ENCODE results near the gene BOC. TPM values are rescaled to one million over a fixed set of nuclear protein-coding genes. Genes with fewer than 3 reads are reported as not detected.

BOC gene
- total RNA-seq, 1 experiment from 2014 or later: 3.5 TPM

DNA sequence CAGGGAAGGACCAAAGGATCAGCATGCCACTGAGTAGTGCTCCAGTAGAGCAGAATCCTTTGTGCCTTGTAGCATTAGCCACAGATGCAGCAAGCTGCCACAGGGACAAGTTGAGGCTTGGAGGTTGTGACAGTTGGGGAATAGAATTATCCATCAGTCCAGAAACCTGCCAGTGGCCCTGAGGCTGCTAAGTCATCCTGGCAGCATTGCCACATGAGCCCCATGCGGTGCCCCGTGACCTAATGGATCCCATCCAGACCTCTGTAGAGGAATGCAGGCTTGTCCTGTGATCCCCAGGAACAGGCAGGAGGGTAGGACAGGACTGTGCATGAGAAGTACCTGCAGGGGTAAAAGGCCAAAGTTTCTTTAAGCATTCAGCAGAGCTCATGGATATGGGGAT, 51.7 kb downstream of the BOC start:
- Histone ChIP-seq H3K4me2 (ENCODE audit: insufficient read depth, insufficient read length, low read length) (no peak overlapping the region), H3K27me3 (ENCODE audit: insufficient read depth, low read length) (no peaks in the 10 kb centered on the region), H3K23ac (ENCODE audit: insufficient read length, low read depth, low read length) (no peak overlapping the region), H3K23me2 (ENCODE audit: insufficient read length, low read depth, low read length, poor library complexity, severe bottlenecking) (no peaks in the 10 kb centered on the region), H2BK120ac (ENCODE audit: low read depth, low read length, poor library complexity, severe bottlenecking) (no peak overlapping the region), H3K56ac (ENCODE audit: insufficient read length, low read depth, low read length) (no peak overlapping the region), H3K27ac (ENCODE audit: insufficient read length, low read depth, low read length) (no peak overlapping the region), H4K5ac (ENCODE audit: insufficient read length, low read depth, low read length) (no peak overlapping the region), H2AK5ac (ENCODE audit: insufficient read length, low read length) (no peak overlapping the region), H3K9ac (ENCODE audit: extremely low read depth, insufficient read length, low read length) (no peak overlapping the region), H3K79me1 (ENCODE audit: insufficient read depth, low read depth, low read length, poor library complexity, severe bottlenecking) (no peaks in the 10 kb centered on the region), H3K79me2 (ENCODE audit: insufficient read depth, low read length) (no peaks in the 10 kb centered on the region), H2BK5ac (ENCODE audit: insufficient read length, low read length) (no peak overlapping the region), H3K9me3 (ENCODE audit: control insufficient read depth, low read depth, low read length) (no peaks in the 10 kb centered on the region), H3K18ac (ENCODE audit: insufficient read length, low read depth, low read length) (no peak overlapping the region), H2BK12ac (ENCODE audit: insufficient read length, low read depth, low read length) (no peak overlapping the region), H2BK20ac (ENCODE audit: low read depth, low read length, poor library complexity, severe bottlenecking) (no peak overlapping the region), H2AFZ (ENCODE audit: low read length) (no peak overlapping the region), H4K20me1 (ENCODE audit: control insufficient read depth, insufficient read depth, insufficient read length) (no peaks in the 10 kb centered on the region), H3K4ac (ENCODE audit: low read depth, low read length) (no peak overlapping the region), H3K14ac (ENCODE audit: insufficient read depth, low read length) (no peak overlapping the region), H3T11ph (ENCODE audit: low read length) (no peak overlapping the region), H2BK15ac (ENCODE audit: low read depth, low read length) (no peak overlapping the region), H3K4me1 (ENCODE audit: insufficient read depth, low read length) (peaks cover 13% of the 10 kb centered on the region), H4K91ac (ENCODE audit: insufficient read length, low read depth, low read length) (no peak overlapping the region), H4K8ac (replicated peaks; ENCODE audit: insufficient read length, low read depth, low read length) (no peak overlapping the region)
- no peak for DNase-seq
- peaks cover 0 to 21% (median 6%) of the 10 kb centered on the region in 3 experiments; a peak in 5 of 7 replicates for H3K36me3 Mint-ChIP-seq (ENCODE audit: insufficient read depth in 1 of 3, low read depth in 3 of 3)
- no peaks in the 10 kb centered on the region for H3K27me3 Mint-ChIP-seq (ENCODE audit: low read depth)
- WGBS (ENCODE audit: extremely low coverage, insufficient read length, low lambda C conversion rate): no CpG with 5 or more reads among the region's 2 CpGs
- H3K27ac Mint-ChIP-seq: peak overlapping the region; percentile 34 to 85 (median 59); a peak in 4 of 7 replicates
- TF ChIP-seq, protein P1, sequence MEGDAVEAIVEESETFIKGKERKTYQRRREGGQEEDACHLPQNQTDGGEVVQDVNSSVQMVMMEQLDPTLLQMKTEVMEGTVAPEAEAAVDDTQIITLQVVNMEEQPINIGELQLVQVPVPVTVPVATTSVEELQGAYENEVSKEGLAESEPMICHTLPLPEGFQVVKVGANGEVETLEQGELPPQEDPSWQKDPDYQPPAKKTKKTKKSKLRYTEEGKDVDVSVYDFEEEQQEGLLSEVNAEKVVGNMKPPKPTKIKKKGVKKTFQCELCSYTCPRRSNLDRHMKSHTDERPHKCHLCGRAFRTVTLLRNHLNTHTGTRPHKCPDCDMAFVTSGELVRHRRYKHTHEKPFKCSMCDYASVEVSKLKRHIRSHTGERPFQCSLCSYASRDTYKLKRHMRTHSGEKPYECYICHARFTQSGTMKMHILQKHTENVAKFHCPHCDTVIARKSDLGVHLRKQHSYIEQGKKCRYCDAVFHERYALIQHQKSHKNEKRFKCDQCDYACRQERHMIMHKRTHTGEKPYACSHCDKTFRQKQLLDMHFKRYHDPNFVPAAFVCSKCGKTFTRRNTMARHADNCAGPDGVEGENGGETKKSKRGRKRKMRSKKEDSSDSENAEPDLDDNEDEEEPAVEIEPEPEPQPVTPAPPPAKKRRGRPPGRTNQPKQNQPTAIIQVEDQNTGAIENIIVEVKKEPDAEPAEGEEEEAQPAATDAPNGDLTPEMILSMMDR (conservative IDR thresholded peaks at IDR 0.05): no peak
- H3K4me1 Mint-ChIP-seq: peaks cover 62 to 76% of the 10 kb centered on the region in 2 experiments
- no peaks in the 10 kb centered on the region for H3K9me3 Mint-ChIP-seq
- no peak overlapping the region for H3K4me3 Mint-ChIP-seq
